Right lobe of liver (tissue), 6 donors: ENCODE results near the gene TANC2. TPM values are rescaled to one million over a fixed set of nuclear protein-coding genes. Genes with fewer than 3 reads are reported as not detected.

Experiments used
- ATAC-seq, 4 donors: fragments of 200-7000 bp; cut with Tn5 transposase; one replicate each; pipeline ENCODE4 v1.9.1; 2020; ENCODE audit warnings: mild to moderate bottlenecking in 4 of 4, moderate library complexity in 4 of 4
- DNase-seq, 3 donors: peaks; one replicate each; pipeline ENCODE4 v3.0.0-alpha.2; 2020
- H3K27ac ChIP-seq, 3 donors: fragments of 200-600 bp; one replicate each; pipeline ENCODE4 v1.8.0; 2022
- H3K27me3 ChIP-seq, 2 donors: fragments of 200-600 bp; one replicate each; pipeline ENCODE4 v1.8.0; 2022
- H3K36me3 ChIP-seq, 4 donors: fragments of 200-600 bp; sonication (generic) in 1 of 4; one replicate each; pipeline versions ENCODE4 v1.5.1 to v1.8.0; 2017 to 2022; ENCODE audit warnings: control low read depth in 1 of 4
- H3K4me1 ChIP-seq, 4 donors: fragments of 200-600 bp; sonication (generic) in 1 of 4; one replicate each; pipeline versions ENCODE4 v1.5.1 to v1.8.0; 2017 to 2022; ENCODE audit warnings: control low read depth in 1 of 4
- H3K4me3 ChIP-seq, 3 donors: fragments of 200-600 bp; one replicate each; pipeline ENCODE4 v1.8.0; 2022
- H3K9me3 ChIP-seq, 4 donors: fragments of 200-600 bp; sonication (generic) in 1 of 4; one replicate each; pipeline versions ENCODE4 v1.5.1 to v1.8.0; 2017 to 2022; ENCODE audit warnings: control low read depth in 1 of 4
- CTCF ChIP-seq, 4 donors: fragments of 200-600 bp in 3 of 4; fragments of 450-650 bp in 1 of 4; IDR thresholded peaks; one replicate each; pipeline versions ENCODE4 v1.5.1 to v1.8.0; 2016 to 2022; ENCODE audit warnings: antibody characterized with exemption in 4 of 4, mild to moderate bottlenecking in 2 of 4
- POLR2A ChIP-seq: fragments of 450-650 bp; IDR thresholded peaks from one replicate; pipeline ENCODE4 v1.6.1; 2017; ENCODE audit warnings: antibody characterized with exemption, mild to moderate bottlenecking
- WGBS: methylation state at CpG from one replicate; pipeline ENCODE4 v1.1.6; 2018; ENCODE audit warnings: low coverage, low lambda C conversion rate; ENCODE audit not compliant: insufficient coverage; ENCODE audit errors: missing lambda C conversion rate; 5-methylcytosine and 5-hydroxymethylcytosine counted together
- intact Hi-C, 2 donors: fragments of 100-400 bp; cut with DNase I; formaldehyde crosslinking; loops; one replicate each; pipeline versions ENCODE4 v1.11.2 to v1.14.1; 2022
- microRNA counts: library from miRNA; unstranded; fragments of <30 nt; microRNA quantifications from one replicate; lab custom pipeline; 2016
- microRNA-seq, 2 donors: library from miRNA; unstranded; fragments of <30 nt; microRNA quantifications; one replicate each; pipeline ENCODE4, GENCODE V29; 2019 to 2020
- small RNA-seq, 2 experiments: library from RNA; depleted of rRNA; stranded (forward); fragments of <200 nt; gene quantifications; one replicate each; pipeline ENCODE3, GENCODE V24; 2016
- total RNA-seq, 6 experiments: library from RNA; depleted of rRNA in 2 of 6; stranded (reverse); fragments of >200 nt in 2 of 6; fragmentation: NEBNext Ultra II Directional in 3 of 6; extraction: Animal tissue kit (Norgen Biotek cat#: 25700) in 3 of 6; gene quantifications; one replicate each; pipeline versions ENCODE4 v1.1.0 to v1.2.4, GENCODE V29; 2016 to 2023
- donor health status: DM: no; HTN: yes; CAD: no.
- donor health status: DM: no; HTN: no; CAD: no.
- donor health status: DM: no; HTN: no; CAD: no.
- donor health status: DM: no; HTN: yes; CAD: no.
- donor health status: DM: no; HTN: yes; CAD: no.

The TANC2 gene
- total RNA-seq, 6 experiments from 2014 or later = 3.1 to 10.3 (median 5.2) TPM

GRCh38 chr17:63015824-63016223 lies 49.8 kb downstream of the TANC2 start:
- TF ChIP-seq CTCF (IDR thresholded peaks at IDR 0.05) (no peak), POLR2A (no peak)
- Histone ChIP-seq H3K27me3 (no peaks in the 10 kb centered on the region), H3K36me3 (no peaks in the 10 kb centered on the region), H3K4me3 (no peak overlapping the region), H3K27ac (no peak overlapping the region), H3K9me3 (no peaks in the 10 kb centered on the region), H3K4me1 (no peaks in the 10 kb centered on the region)
- ATAC-seq = no peak
- intact Hi-C loops = no loop called here
- WGBS = 67% methylated on average over 4 of the region's 4 CpGs
- DNase-seq = no peak

MicroRNA genes within 50 kb of the gene (microRNA counts, 767-probe panel; counts per million panel counts)
- 237 counts per million for microRNA hsa-miR-633 (lab: Ali Mortazavi, UCI)

Small RNA genes lying within 50 kb of the gene (microRNA-seq; reads per million reads assigned to microRNA genes)
- 0 reads per million in 2 donors for gene MIR633

Small RNA genes lying within 50 kb of the gene (small RNA-seq; reads per million reads assigned to genes)
- 0 reads per million in 2 experiments for gene MIR633

Other genes starting within 250 kb of the TANC2 start
- not detected for gene MARCHF10, start 157.9 kb upstream of the TANC2 start, total RNA-seq